Measurements from ENCODE around the gene SRRT. TPM values are rescaled to one million over a fixed set of nuclear protein-coding genes. Genes with fewer than 3 reads are reported as not detected.

The SRRT gene
- total and polyA plus RNA-seq, 2 donors (not counting 3 experiments of a cell fraction or from before 2014, with no cell fraction given): 58.6 to 199 TPM

DNA sequence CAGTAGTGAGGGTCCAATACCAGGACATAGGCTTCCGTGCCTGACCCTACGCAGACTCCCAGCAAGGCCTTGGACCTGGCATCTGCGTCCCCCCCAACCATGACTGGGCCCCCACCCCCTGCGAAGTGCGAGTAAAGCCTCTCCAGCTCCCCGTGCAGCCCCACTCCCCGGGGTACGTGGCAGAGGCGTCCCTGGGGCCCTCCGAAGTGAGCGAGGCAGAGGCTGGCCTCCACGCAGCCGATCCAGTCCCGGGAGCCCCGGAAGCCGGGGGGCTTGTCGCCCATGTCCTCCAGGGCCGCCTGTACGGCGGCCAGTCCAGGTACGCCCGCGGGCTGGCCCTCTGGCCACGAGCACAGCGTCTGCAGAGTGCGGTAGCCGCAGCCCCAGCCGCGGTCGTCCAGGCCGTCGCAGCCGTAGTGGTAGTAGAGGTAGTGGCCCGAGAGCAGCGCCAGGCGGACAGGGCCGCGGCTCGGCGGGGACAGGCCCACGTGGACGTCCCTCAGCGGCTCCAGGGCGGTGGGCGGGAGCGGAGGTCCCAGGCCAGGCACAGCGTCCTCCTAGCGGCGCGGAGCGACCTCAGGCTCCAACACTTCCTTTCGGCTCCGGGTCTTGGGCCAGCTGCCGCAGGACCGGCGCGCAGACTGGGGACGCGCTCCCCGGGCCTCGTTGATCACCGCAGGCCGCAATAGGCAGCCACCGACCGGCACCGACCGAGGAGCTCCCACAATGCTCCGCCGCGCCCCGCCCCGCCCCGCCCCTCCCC is 14.3 kb downstream of the SRRT start, which contains the start of gene UFSP1:
UFSP1 (minus strand) TSS at position 728 of the 763 bp plus-strand sequence; CDS start at position 284, 444 bp downstream.
- peaks cover 15% of the 10 kb centered on the region for H3K79me2 ChIP-seq (ENCODE audit: control insufficient read depth, insufficient read depth, low read length)
- H3K4me1 ChIP-seq (ENCODE audit: control insufficient read depth, extremely low read depth, insufficient read depth, low read length): peaks cover 40% of the 10 kb centered on the region
- H3K9me3 ChIP-seq (replicated peaks; ENCODE audit: control insufficient read depth, insufficient read depth, low read length): no peaks in the 10 kb centered on the region
- peak within 1 kb of the TSS; percentile 43 for H3K4me2 ChIP-seq (ENCODE audit: insufficient read depth, low read length)
- H3K9me1 ChIP-seq (replicated peaks; ENCODE audit: control insufficient read depth, extremely low read depth, insufficient read depth, low read length): no peaks in the 10 kb centered on the region
- DNase-seq (ENCODE audit: low read depth, low spot score): no peak
- CTCF ChIA-PET: interaction anchor here (0.6 to 1.4 kb wide), 12 partner anchors 14 to 337 kb away, joined by 3 to 13 read pairs (median 5); partner anchors contain the start of genes EPHB4, POP7, SLC12A9 and SRRT
- dilution Hi-C loops (cut with MboI; ENCODE audit: extremely low pct_ligation_motif_present, low sequenced_read_pairs): no loop called here
- no peak within 1 kb of the TSS for H3K27ac ChIP-seq (ENCODE audit: insufficient read depth, low read depth, low read length)
- intact Hi-C loops (cut with micrococcal nuclease): loop anchor here (1.0 kb wide), 2 partner anchors 14 to 62 kb away; partner anchors contain the start of genes EPHB4 and SRRT
- TF ChIP-seq MYC (IDR thresholded peaks at IDR 0.05; ENCODE audit: low read depth, low read length): no peak
- no peak for TF ChIP-seq JUN (IDR thresholded peaks at IDR 0.05; ENCODE audit: borderline replicate concordance, insufficient read depth, insufficient read length, low read depth)
- no peak for TF ChIP-seq FOS (IDR thresholded peaks at IDR 0.05; ENCODE audit: borderline replicate concordance, insufficient read depth, low read length)
- peak; percentile 38 for TF ChIP-seq POLR2AphosphoS5 (IDR thresholded peaks at IDR 0.05; ENCODE audit: insufficient read depth, low read depth, low read length)
- TF ChIP-seq POLR2A (IDR thresholded peaks at IDR 0.05; ENCODE audit: low read depth, low read length): peak; percentile 79
- no peak for TF ChIP-seq CTCF (IDR thresholded peaks at IDR 0.05; ENCODE audit: extremely low read depth in 1 of 2, insufficient read depth in 1 of 2, low read depth in 1 of 2, low read length in 2 of 2)
- peak; percentile 27 for TF ChIP-seq MAX (IDR thresholded peaks at IDR 0.05; ENCODE audit: insufficient read depth, insufficient read length)
- TF ChIP-seq EZH2 (IDR thresholded peaks at IDR 0.05; ENCODE audit: borderline replicate concordance, low read depth, low read length, severe bottlenecking): no peak
- no peak for TF ChIP-seq GATA2 (IDR thresholded peaks at IDR 0.05; ENCODE audit: insufficient read depth, insufficient read length, low read depth, low read length)
- peaks cover 18 to 36% of the 10 kb centered on the region in 2 experiments for H3K36me3 ChIP-seq (ENCODE audit: control insufficient read depth in 2 of 2, extremely low read depth in 1 of 2, insufficient read depth in 2 of 2, low read length in 2 of 2)
- no peaks in the 10 kb centered on the region for H3K27me3 ChIP-seq (ENCODE audit: control insufficient read depth in 2 of 2, insufficient read depth in 2 of 2, low read length in 2 of 2)
- TSS peak; percentile 42 for BruUV-seq (replicated peaks)
- FAIRE-seq: no peak
- H3K4me3 ChIP-seq (replicated peaks in 1 of 3; ENCODE audit: insufficient read depth in 1 of 3, low read depth in 1 of 3, low read length in 3 of 3): peak within 1 kb of the TSS; percentile 37 to 41 (median 40)
- H3K9ac ChIP-seq (replicated peaks; ENCODE audit: extremely low read depth, insufficient read depth, low read length): peak within 1 kb of the TSS; percentile 44
- peak within 1 kb of the TSS; percentile 80 for H2AFZ ChIP-seq (ENCODE audit: low read depth, low read length)
- H4K20me1 ChIP-seq (replicated peaks; ENCODE audit: control insufficient read depth, extremely low read depth, insufficient read depth, low read length): no peaks in the 10 kb centered on the region
- POLR2A ChIA-PET: interaction anchor here (0.5 to 4.2 kb wide), 12 partner anchors 14 to 412 kb away, joined by 3 to 27 read pairs (median 4); partner anchors contain the start of genes FBXO24, FIS1, POP7 and SERPINE1
